ENCODE data around the gene MEIKIN.

DNA sequence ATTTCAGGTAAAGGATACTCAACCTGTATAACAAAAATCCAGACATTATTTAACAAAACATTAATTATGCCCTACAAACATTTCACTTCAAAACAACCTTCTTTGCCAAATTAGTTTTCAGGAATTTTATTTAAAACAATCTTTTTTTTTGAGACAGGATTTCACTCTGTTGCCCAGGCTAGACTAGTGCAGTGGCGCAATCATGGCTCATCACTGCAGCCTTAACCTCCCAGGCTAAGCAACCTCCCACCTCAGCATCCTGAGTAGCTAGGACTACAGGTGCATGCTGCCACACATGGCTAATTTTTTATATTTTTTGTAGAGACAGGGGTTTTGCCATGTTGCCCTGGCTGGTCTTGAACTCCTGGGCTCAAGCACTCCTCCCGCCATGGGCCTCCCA, 152.6 kb downstream of the MEIKIN start:
- TF ChIP-seq POLR2AphosphoS5 (IDR thresholded peaks at IDR 0.05) (no peak), POLR2A (IDR thresholded peaks at IDR 0.05; ENCODE audit: low read depth) (no peak)
- TF ChIP-seq, protein P1, sequence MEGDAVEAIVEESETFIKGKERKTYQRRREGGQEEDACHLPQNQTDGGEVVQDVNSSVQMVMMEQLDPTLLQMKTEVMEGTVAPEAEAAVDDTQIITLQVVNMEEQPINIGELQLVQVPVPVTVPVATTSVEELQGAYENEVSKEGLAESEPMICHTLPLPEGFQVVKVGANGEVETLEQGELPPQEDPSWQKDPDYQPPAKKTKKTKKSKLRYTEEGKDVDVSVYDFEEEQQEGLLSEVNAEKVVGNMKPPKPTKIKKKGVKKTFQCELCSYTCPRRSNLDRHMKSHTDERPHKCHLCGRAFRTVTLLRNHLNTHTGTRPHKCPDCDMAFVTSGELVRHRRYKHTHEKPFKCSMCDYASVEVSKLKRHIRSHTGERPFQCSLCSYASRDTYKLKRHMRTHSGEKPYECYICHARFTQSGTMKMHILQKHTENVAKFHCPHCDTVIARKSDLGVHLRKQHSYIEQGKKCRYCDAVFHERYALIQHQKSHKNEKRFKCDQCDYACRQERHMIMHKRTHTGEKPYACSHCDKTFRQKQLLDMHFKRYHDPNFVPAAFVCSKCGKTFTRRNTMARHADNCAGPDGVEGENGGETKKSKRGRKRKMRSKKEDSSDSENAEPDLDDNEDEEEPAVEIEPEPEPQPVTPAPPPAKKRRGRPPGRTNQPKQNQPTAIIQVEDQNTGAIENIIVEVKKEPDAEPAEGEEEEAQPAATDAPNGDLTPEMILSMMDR (IDR thresholded peaks at IDR 0.05): no peak

All from esophagus muscularis mucosa (tissue), 3 donors.